SJSA1 (cell line): ENCODE results near the gene SRD5A1. TPM values are rescaled to one million over a fixed set of nuclear protein-coding genes. Genes with fewer than 3 reads are reported as not detected.

Experiments used
- DNase-seq, 2 experiments: peaks; one replicate each; pipeline ENCODE4 v3.0.0-alpha.2; 2015 to 2020; ENCODE audit warnings: low spot score in 2 of 2, low read depth in 1 of 2
- H3K27ac ChIP-seq: fragments of 250-450 bp; sonication (Bioruptor Pico); 2 replicates; pipeline ENCODE4 v1.5.1; 2020; ENCODE audit warnings: mild to moderate bottlenecking, moderate library complexity
- H3K27me3 ChIP-seq: fragments of 250-450 bp; sonication (Bioruptor Pico); replicated peaks from 2 replicates; pipeline ENCODE4 v1.5.1; 2020; ENCODE audit warnings: mild to moderate bottlenecking, moderate library complexity
- H3K36me3 ChIP-seq: fragments of 250-450 bp; sonication (Bioruptor Pico); 2 replicates; pipeline ENCODE4 v1.5.1; 2020; ENCODE audit warnings: mild to moderate bottlenecking
- H3K4me1 ChIP-seq: fragments of 250-450 bp; sonication (Bioruptor Pico); replicated peaks from 2 replicates; pipeline ENCODE4 v1.6.1; 2021; ENCODE audit warnings: mild to moderate bottlenecking
- H3K4me3 ChIP-seq: fragments of 250-450 bp; sonication (Bioruptor Pico); 2 replicates; pipeline ENCODE4 v1.5.1; 2020; ENCODE audit warnings: mild to moderate bottlenecking
- H3K9me3 ChIP-seq: fragments of 250-450 bp; sonication (Bioruptor Pico); replicated peaks from 2 replicates; pipeline ENCODE4 v1.5.1; 2020; ENCODE audit warnings: mild to moderate bottlenecking
- total RNA-seq: library from RNA; depleted of rRNA; stranded (reverse); fragments of >200 nt; shearing (Covaris generic); gene quantifications from 2 replicates; pipeline ENCODE4 v1.2.3, GENCODE V29; 2014

The SRD5A1 gene
- total RNA-seq, 1 experiment from 2014 or later: 18.1 TPM

DNA sequence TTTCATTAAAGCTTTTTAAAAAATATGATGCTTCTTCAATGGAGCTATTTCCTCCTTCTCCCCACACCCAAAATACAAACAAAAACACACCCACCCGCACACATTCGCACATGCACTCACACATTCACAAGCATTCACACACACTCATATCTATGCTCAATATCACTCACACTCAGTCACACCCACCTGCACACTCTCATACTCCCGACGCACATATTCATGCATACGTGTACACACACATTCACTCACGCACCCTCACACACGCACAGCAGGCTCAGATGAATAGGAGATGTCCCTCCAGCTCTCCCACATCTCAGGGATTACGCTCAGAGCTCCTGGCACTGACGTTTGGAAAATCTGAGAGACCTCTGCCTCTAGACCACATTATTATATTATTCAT, 54.3 kb downstream of the SRD5A1 start:
- H3K4me1 ChIP-seq: no peaks in the 10 kb centered on the region
- 0 out of 2 replicates have a peak, but pooled peaks cover 2% of the 10 kb centered on the region for H3K9me3 ChIP-seq
- H3K36me3 ChIP-seq: no peaks in the 10 kb centered on the region
- no peak overlapping the region for H3K27ac ChIP-seq
- no peak overlapping the region for H3K4me3 ChIP-seq
- DNase-seq: no peak
- H3K27me3 ChIP-seq: peaks cover 4% of the 10 kb centered on the region; the same call in 1 of the 2 replicates

DNA sequence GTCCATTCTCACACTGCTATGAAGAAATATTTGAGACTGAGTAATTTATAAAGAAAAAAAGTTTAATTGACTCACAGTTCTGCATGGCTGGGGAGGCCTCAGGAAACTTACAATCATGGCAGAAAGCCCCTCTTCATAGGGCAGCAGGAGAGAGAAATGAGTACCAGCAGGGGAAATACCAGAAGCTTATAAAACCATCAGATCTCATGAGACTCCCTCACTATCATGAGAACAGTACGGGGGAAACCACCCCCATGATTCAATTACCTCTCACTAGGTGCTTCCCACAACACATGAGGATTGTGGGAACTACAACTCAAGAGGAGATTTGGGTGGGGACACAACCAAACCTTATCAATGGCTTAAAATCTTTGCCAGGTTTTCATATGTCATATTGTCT, 59.7 kb downstream of the SRD5A1 start:
- Histone ChIP-seq H3K9me3 (no peaks in the 10 kb centered on the region), H3K4me1 (no peaks in the 10 kb centered on the region), H3K27me3 (peaks cover 6% of the 10 kb centered on the region; the same call in 1 of the 2 replicates), H3K27ac (no peak overlapping the region), H3K4me3 (no peak overlapping the region), H3K36me3 (no peaks in the 10 kb centered on the region)
- DNase-seq: no peak

DNA sequence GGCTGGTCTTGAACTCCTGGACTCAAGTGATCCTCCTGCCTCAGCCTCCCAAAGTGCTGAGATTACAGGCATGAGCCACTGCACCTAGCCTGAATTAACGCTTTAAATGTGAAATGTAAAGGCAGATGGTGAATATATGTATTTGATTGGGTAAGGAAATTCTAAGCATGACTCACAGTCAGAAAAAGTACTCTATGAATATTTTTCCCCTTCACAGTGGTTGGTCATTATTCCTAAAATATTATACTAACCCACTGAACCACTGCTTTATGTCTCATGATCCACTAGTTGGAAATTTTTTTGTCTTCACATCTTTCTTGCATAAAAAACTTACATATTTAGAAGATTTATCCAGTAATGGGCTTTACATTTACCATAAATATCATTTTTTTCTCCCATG, 65.5 kb downstream of the SRD5A1 start:
- no peaks in the 10 kb centered on the region for H3K36me3 ChIP-seq
- H3K27ac ChIP-seq: no peak overlapping the region
- no peaks in the 10 kb centered on the region for H3K9me3 ChIP-seq
- peaks cover 14% of the 10 kb centered on the region for H3K4me1 ChIP-seq
- no peak overlapping the region for H3K4me3 ChIP-seq
- DNase-seq: no peak
- peaks cover 6% of the 10 kb centered on the region; the same call in 1 of the 2 replicates for H3K27me3 ChIP-seq

DNA sequence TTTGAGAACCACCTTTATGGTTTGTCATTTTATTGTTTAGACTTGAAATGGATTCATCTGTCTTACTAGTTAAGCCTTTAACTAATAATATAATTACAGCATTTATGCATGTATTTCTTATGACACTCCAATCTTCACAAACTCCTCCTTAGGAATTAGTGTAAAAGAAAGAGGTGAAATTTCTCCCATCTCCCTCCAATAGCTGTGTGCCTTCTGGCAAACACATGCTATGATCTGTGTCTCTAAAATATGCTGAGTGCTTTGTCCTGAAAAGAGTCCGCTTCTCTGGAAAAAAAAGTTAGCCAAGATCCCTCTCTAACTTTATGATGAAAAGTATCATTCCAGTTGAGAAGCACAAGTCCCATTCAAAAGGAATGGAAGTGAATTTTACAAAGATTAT, 66.1 kb downstream of the SRD5A1 start:
- Histone ChIP-seq H3K27me3 (peaks cover 6% of the 10 kb centered on the region; the same call in 1 of the 2 replicates), H3K36me3 (no peaks in the 10 kb centered on the region), H3K9me3 (no peaks in the 10 kb centered on the region), H3K4me1 (peaks cover 21% of the 10 kb centered on the region), H3K27ac (no peak overlapping the region), H3K4me3 (no peak overlapping the region)
- no peak for DNase-seq

DNA sequence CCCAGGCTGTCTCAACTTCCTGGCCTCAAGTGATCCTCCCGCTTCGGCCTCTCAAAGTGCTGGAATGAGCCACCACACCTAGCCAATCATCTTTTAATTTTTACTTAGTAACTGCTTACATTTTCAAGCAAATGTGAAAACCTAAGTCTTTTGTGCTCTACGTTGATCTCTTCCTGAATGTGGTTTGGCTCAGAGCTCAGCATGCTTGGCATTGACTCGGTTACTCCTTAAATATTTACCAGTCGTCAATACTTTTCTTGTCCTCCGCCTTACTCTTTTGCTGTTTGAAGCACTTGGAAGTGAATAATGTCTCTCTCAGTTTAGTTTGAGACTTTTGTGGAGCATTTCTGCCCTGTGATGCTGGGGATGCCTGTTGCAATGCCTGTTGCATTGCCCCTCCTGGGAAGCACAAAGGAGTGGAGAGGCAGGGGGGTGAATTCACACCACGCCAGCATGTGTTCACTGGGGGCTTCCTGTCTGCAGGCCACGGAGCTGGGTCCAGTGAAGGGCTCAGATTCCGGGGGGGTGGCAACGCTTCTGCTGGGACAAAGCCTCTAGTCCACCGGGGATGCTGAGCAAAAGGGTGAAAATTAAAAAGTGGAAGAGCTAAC, 66.9 kb downstream of the SRD5A1 start:
- Histone ChIP-seq H3K4me1 (peaks cover 29% of the 10 kb centered on the region), H3K4me3 (no peak overlapping the region), H3K27me3 (peaks cover 4% of the 10 kb centered on the region; the same call in 1 of the 2 replicates), H3K9me3 (no peaks in the 10 kb centered on the region), H3K36me3 (no peaks in the 10 kb centered on the region), H3K27ac (no peak overlapping the region)
- no peak for DNase-seq

GRCh38 chr5:6700685-6701355, 67.6 kb downstream of the SRD5A1 start:
- DNase-seq: no peak
- no peaks in the 10 kb centered on the region for H3K9me3 ChIP-seq
- no peaks in the 10 kb centered on the region for H3K27me3 ChIP-seq
- H3K27ac ChIP-seq: no peak overlapping the region
- no peaks in the 10 kb centered on the region for H3K36me3 ChIP-seq
- peaks cover 35% of the 10 kb centered on the region for H3K4me1 ChIP-seq
- H3K4me3 ChIP-seq: no peak overlapping the region

- peaks cover 41% of the 10 kb centered on the region for H3K4me1 ChIP-seq
- H3K27me3 ChIP-seq: no peaks in the 10 kb centered on the region
- H3K27ac ChIP-seq: no peak overlapping the region
- H3K4me3 ChIP-seq: no peak overlapping the region
- H3K36me3 ChIP-seq: no peaks in the 10 kb centered on the region
- no peaks in the 10 kb centered on the region for H3K9me3 ChIP-seq
- DNase-seq: no peak
These were observed 68.3 kb downstream of the SRD5A1 start for GRCh38 chr5:6701491-6701890.

DNA sequence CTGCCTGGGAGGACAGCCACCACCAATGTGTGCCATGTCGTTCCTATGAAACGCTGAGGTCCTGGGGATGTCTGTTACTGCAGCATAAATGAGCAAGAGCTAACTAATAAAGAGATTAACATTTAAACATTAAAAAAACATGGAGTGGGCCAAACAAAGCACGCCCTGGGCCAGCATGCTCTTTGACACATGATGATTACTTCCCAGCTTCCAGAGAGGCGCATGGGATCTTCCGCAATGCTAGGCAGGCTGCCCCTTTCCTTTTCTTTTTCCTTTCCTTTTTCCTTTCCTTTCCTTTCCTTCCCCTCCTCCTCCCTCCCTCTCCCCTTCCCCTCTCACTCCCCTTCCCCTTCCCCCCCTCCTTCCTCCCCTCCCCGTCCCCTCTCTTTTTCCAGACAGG, 69.4 kb downstream of the SRD5A1 start:
- H3K4me3 ChIP-seq: no peak overlapping the region

GRCh38 chr5:6703806-6704205, 70.6 kb downstream of the SRD5A1 start:
- Histone ChIP-seq H3K27me3 (no peaks in the 10 kb centered on the region), H3K9me3 (no peaks in the 10 kb centered on the region), H3K27ac (peak overlapping the region; percentile 68), H3K4me1 (peaks cover 41% of the 10 kb centered on the region), H3K4me3 (no peak overlapping the region), H3K36me3 (no peaks in the 10 kb centered on the region)
- peak; percentile 33 to 65 for DNase-seq

More for the DNA sequence above, 69.4 kb downstream of the SRD5A1 start:
- no peaks in the 10 kb centered on the region for H3K9me3 ChIP-seq
- peaks cover 41% of the 10 kb centered on the region for H3K4me1 ChIP-seq
- H3K36me3 ChIP-seq: no peaks in the 10 kb centered on the region
- H3K27ac ChIP-seq: no peak overlapping the region
- H3K27me3 ChIP-seq: no peaks in the 10 kb centered on the region
- DNase-seq: no peak

GRCh38 chr5:6704361-6704851, 71.2 kb downstream of the SRD5A1 start:
- Histone ChIP-seq H3K4me1 (peaks cover 41% of the 10 kb centered on the region), H3K27me3 (no peaks in the 10 kb centered on the region), H3K36me3 (no peaks in the 10 kb centered on the region), H3K9me3 (no peaks in the 10 kb centered on the region), H3K4me3 (no peak overlapping the region; the same call in 1 of the 2 replicates), H3K27ac (peak overlapping the region; percentile 68)
- DNase-seq: peak; percentile 90 to 93

DNA sequence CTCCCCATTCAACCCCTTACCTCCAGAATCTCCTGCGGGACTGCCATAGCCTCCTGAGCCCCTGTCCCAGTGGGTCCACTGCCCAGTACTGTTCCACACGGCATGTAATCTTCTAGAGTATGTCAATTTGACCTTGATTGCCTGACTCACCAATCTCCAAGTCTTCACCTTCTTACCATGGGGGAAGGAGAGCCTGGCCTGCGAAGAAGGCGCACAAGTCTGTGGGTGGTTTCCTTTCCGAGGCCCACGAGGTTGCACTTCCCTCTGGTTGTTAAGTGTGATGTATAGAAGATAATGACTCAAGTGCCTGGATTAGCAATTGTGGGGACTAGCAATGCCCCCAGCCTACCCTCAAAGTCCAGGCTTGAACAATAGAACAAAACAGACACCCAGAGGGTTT, 71.8 kb downstream of the SRD5A1 start:
- no peak overlapping the region; the same call in 1 of the 2 replicates for H3K4me3 ChIP-seq

DNA sequence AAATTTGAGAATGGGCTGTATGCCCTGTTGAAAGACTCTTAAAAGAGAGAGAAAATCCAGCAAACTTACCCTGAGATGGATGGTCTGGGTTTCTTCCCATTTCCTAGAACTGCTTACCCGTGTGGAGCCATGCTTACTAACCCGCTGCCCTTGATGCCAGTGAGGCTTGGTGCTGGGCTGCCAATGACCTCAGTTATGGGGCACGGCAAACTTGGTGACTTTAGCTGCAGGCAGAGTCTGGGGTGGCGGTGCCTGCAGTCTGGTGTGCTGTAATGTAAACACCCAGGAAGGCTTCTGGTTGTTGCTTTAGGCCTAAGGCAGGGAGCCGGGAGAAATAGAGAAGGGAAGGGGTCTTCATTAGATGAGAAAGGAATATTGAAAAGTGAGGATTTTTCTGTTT, 72.7 kb downstream of the SRD5A1 start:
- no peaks in the 10 kb centered on the region for H3K9me3 ChIP-seq
- no peaks in the 10 kb centered on the region for H3K36me3 ChIP-seq
- H3K4me1 ChIP-seq: peaks cover 43% of the 10 kb centered on the region
- peak in 1 of 2 experiments; percentile 42 for DNase-seq
- H3K4me3 ChIP-seq: no peak overlapping the region
- H3K27ac ChIP-seq: no peak overlapping the region
- no peaks in the 10 kb centered on the region for H3K27me3 ChIP-seq

More for the DNA sequence above, 71.8 kb downstream of the SRD5A1 start:
- H3K9me3 ChIP-seq: no peaks in the 10 kb centered on the region
- DNase-seq: peak; percentile 56 to 64
- H3K36me3 ChIP-seq: no peaks in the 10 kb centered on the region
- peaks cover 41% of the 10 kb centered on the region for H3K4me1 ChIP-seq
- H3K27ac ChIP-seq: peak overlapping the region; percentile 68
- no peaks in the 10 kb centered on the region for H3K27me3 ChIP-seq

DNA sequence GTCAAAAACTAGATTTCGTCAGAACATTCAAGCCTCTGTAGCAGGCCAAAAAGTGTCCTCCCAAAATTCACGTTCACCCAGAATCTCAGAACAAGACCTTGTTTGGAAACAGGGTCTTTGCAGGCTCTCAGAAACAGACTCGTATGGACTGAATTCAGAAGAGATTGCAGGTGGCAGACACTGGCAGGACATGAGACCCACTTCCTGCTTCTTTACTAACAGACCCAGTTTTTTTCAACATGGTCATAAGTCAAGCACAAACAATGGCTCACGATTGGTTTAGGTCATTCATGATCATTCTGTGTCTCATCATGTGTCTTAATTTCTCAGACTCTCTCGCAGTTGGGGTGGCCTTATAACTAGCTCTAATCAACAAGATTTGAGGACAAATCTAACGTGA, 74.6 kb downstream of the SRD5A1 start:
- H3K4me1 ChIP-seq: peaks cover 47% of the 10 kb centered on the region
- no peaks in the 10 kb centered on the region for H3K9me3 ChIP-seq
- DNase-seq: no peak
- H3K27me3 ChIP-seq: no peaks in the 10 kb centered on the region
- H3K27ac ChIP-seq: no peak overlapping the region
- no peak overlapping the region for H3K4me3 ChIP-seq
- no peaks in the 10 kb centered on the region for H3K36me3 ChIP-seq

DNA sequence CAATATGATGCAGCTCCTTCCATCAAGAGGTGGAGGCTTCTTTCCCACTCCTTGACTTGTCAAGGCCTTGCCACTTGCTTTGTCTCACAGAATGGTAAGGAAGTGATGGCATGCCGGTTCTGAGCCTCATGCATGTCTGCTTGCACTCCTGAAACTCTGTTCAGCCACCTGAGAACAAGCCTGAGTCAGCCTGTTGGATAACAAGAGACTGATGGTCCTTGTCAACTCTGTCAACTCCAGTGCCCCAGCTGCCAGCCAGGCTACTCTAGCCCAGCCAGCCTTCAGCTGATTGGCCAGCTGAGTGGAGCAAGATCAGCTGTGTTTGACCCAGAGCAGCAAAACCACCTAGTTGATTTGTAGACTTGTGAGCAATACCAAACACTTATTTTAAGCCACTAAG, 75.6 kb downstream of the SRD5A1 start:
- peak in 1 of 2 experiments; percentile 37 for DNase-seq

More for the DNA sequence above, 75.6 kb downstream of the SRD5A1 start:
- Histone ChIP-seq H3K4me1 (peaks cover 41% of the 10 kb centered on the region), H3K9me3 (no peaks in the 10 kb centered on the region), H3K27me3 (no peaks in the 10 kb centered on the region), H3K4me3 (no peak overlapping the region), H3K27ac (no peak overlapping the region), H3K36me3 (no peaks in the 10 kb centered on the region)
